PC-3 (cell line): ENCODE data around the gene PTPRA. TPM values are rescaled to one million over a fixed set of nuclear protein-coding genes. Genes with fewer than 3 reads are reported as not detected.
A peak's percentile ranks its signal among the peaks of the same experiment; 100 is the strongest.

Experiments
- ATAC-seq: fragments of 200-7000 bp; cut with Tn5 transposase; 2 replicates; pipeline ENCODE4 v1.9.1; 2020; ENCODE audit warnings: mild to moderate bottlenecking, moderate library complexity
- BruUV-seq: library from RNA; stranded (reverse); fragments of 400-500 nt; replicated peaks from 2 replicates; lab custom pipeline; 2021; lab: Mats Ljungman, UMichigan
- CTCF ChIA-PET: fragments of 300-600 bp; sonication (Branson Sonifier 250); formaldehyde crosslinking; loops from one replicate; lab custom pipeline; 2022; ENCODE audit warnings: antibody characterized with exemption; lab: Charles Lee
- POLR2A ChIA-PET: fragments of 300-600 bp; sonication (Branson Sonifier 250); formaldehyde crosslinking; loops from one replicate; lab custom pipeline; 2022; ENCODE audit warnings: antibody characterized with exemption; ENCODE audit not compliant: unreplicated experiment; lab: Charles Lee
- DNase-seq: peaks from one replicate; pipeline ENCODE4 v3.0.0-alpha.2; 2015
- H2AFZ ChIP-seq: fragments of 300-600 bp; sonication (generic); 2 replicates; pipeline ENCODE4 v1.6.0; 2016; ENCODE audit warnings: antibody characterized with exemption, low read length
- H3F3A ChIP-seq: fragments of 300-600 bp; sonication (generic); one replicate; pipeline ENCODE4 v1.6.0; 2017; ENCODE audit warnings: antibody characterized with exemption, low read length, control low read depth, mild to moderate bottlenecking; ENCODE audit not compliant: unreplicated experiment
- H3K27ac ChIP-seq: fragments of 300-600 bp; sonication (generic); 2 replicates; pipeline ENCODE4 v1.5.1; 2016; ENCODE audit warnings: mild to moderate bottlenecking, low read length
- H3K27me3 ChIP-seq: fragments of 300-600 bp; sonication (generic); 2 replicates; pipeline ENCODE4 v1.6.1; 2016; ENCODE audit warnings: low read length, mixed read lengths
- H3K36me3 ChIP-seq: fragments of 300-600 bp; sonication (generic); 2 replicates; pipeline ENCODE4 v1.6.1; 2016; ENCODE audit warnings: low read depth, mixed run types, low read length, mixed read lengths
- H3K4me1 ChIP-seq: fragments of 300-600 bp; sonication (generic); 2 replicates; pipeline ENCODE4 v1.5.1; 2016; ENCODE audit warnings: low read length; ENCODE audit not compliant: insufficient read depth
- H3K4me2 ChIP-seq: fragments of 300-600 bp; sonication (generic); 2 replicates; pipeline ENCODE4 v1.6.0; 2016; ENCODE audit warnings: low read length
- H3K4me3 ChIP-seq: fragments of 300-600 bp; sonication (generic); 2 replicates; pipeline ENCODE4 v1.5.1; 2016; ENCODE audit warnings: mild to moderate bottlenecking, low read length, mixed read lengths
- H3K79me2 ChIP-seq: fragments of 300-600 bp; sonication (generic); 2 replicates; pipeline ENCODE4 v1.6.1; 2017; ENCODE audit warnings: low read length, mixed read lengths
- H3K9ac ChIP-seq: fragments of 300-600 bp; sonication (generic); 2 replicates; pipeline ENCODE4 v1.6.0; 2016; ENCODE audit warnings: mild to moderate bottlenecking, low read length
- H3K9me2 ChIP-seq: fragments of 300-600 bp; sonication (generic); replicated peaks from 2 replicates; pipeline ENCODE4 v1.6.1; 2016; ENCODE audit warnings: mixed run types, low read length, mixed read lengths
- H3K9me3 ChIP-seq: fragments of 300-600 bp; sonication (generic); 2 replicates; pipeline ENCODE4 v1.6.1; 2016; ENCODE audit warnings: low read length, mixed read lengths
- H4K20me1 ChIP-seq: fragments of 300-600 bp; sonication (generic); 2 replicates; pipeline ENCODE4 v1.6.1; 2016; ENCODE audit warnings: low read length, mixed read lengths
- EZH2 ChIP-seq: fragments of 300-600 bp; sonication (generic); IDR thresholded peaks from one replicate; pipeline ENCODE4 v1.6.1; 2017; ENCODE audit warnings: antibody characterized with exemption, mild to moderate bottlenecking, low read length; ENCODE audit not compliant: unreplicated experiment
- EZH2phosphoT487 ChIP-seq: fragments of 300-600 bp; sonication (generic); IDR thresholded peaks from 2 replicates; pipeline ENCODE4 v1.6.1; 2018; ENCODE audit warnings: mild to moderate bottlenecking, antibody characterized with exemption, low read length, borderline replicate concordance
- intact Hi-C: fragments of 100-400 bp; cut with micrococcal nuclease; formaldehyde crosslinking; loops from 2 replicates; pipeline ENCODE4 v1.9.0; 2023
- total RNA-seq: library from RNA; depleted of rRNA; stranded (reverse); fragments of >200 nt; gene quantifications from 2 replicates; pipeline ENCODE4 v1.2.3, GENCODE V29; 2014
- TF ChIP-seq, protein P1 (sequence below): fragments of 300-600 bp; sonication (generic); conservative IDR thresholded peaks from 2 replicates; pipeline ENCODE4 v1.5.1; 2017; ENCODE audit warnings: antibody characterized with exemption, low read depth, mild to moderate bottlenecking, low read length

PTPRA gene
- total RNA-seq, 1 experiment from 2014 or later: 35.0 TPM

DNA sequence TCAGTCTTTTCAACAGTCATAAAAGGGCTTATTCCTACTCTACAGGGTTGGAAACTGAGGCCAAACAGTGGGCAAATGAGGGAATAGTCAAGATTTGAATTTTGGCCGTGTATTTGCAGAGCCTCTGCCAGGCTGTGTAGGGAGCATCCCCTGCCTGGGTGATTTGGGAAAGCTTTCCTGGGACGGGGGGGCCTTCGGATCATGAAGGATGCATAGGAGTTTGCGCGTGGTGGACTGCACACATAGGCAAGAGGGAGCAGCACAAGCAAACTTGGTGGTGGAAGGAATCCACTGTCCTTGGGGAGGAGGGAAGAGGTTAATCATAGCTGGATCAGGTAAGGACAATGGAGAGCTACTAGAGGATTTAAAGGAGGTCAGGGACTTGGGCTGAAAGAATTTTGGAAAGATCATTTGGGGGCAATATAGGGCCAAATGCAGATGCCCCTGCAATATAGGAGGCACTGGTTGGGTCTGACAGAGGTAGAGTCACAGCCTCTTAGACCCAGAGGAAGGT lies 2.5 kb downstream of the PTPRA start:
- Histone ChIP-seq H3K79me2 (peaks cover 70% of the 10 kb centered on the region), H3K27me3 (no peaks in the 10 kb centered on the region), H3K4me3 (no peak overlapping the region), H3K9me3 (no peaks in the 10 kb centered on the region), H4K20me1 (peaks cover 26% of the 10 kb centered on the region), H3K27ac (no peak overlapping the region), H3K9ac (no peak overlapping the region), H2AFZ (no peak overlapping the region), H3K4me2 (peak overlapping the region; percentile 98; the same call in 1 of the 2 replicates), H3K36me3 (no peaks in the 10 kb centered on the region), H3F3A (no peaks in the 10 kb centered on the region), H3K9me2 (no peaks in the 10 kb centered on the region), H3K4me1 (peaks cover 29% of the 10 kb centered on the region)
- TF ChIP-seq EZH2 (no peak), EZH2phosphoT487 (no peak)
- TF ChIP-seq, protein P1, sequence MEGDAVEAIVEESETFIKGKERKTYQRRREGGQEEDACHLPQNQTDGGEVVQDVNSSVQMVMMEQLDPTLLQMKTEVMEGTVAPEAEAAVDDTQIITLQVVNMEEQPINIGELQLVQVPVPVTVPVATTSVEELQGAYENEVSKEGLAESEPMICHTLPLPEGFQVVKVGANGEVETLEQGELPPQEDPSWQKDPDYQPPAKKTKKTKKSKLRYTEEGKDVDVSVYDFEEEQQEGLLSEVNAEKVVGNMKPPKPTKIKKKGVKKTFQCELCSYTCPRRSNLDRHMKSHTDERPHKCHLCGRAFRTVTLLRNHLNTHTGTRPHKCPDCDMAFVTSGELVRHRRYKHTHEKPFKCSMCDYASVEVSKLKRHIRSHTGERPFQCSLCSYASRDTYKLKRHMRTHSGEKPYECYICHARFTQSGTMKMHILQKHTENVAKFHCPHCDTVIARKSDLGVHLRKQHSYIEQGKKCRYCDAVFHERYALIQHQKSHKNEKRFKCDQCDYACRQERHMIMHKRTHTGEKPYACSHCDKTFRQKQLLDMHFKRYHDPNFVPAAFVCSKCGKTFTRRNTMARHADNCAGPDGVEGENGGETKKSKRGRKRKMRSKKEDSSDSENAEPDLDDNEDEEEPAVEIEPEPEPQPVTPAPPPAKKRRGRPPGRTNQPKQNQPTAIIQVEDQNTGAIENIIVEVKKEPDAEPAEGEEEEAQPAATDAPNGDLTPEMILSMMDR: no peak
- intact Hi-C loops: no loop called here
- ATAC-seq (no peak), DNase-seq (no peak)
- BruUV-seq: no TSS peak
- CTCF ChIA-PET: no interaction called here
- POLR2A ChIA-PET: no interaction called here

DNA sequence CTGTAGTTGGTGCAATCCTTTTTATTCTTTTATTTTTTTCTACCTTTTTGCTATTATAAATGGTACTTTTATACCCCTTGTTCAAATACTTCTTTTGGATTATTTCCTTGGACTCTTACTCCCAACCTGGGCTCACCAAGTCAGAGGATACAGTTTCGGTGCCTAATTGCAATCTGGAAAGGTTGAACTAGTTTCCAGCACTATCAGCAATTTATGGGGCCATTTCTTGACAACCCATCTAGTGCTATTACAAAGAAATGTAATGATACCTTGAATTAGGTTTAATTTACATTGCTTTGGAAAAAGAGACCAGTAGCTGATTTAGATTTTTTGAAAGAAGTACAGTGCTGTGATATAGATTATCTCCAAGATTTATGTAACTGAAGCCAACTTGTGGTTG lies 5.2 kb downstream of the PTPRA start:
- no peak for DNase-seq
- no peaks in the 10 kb centered on the region for H3F3A ChIP-seq
- no TSS peak for BruUV-seq
- no peak overlapping the region for H3K4me3 ChIP-seq
- H3K9me3 ChIP-seq: no peaks in the 10 kb centered on the region
- intact Hi-C loops: no loop called here
- H3K4me1 ChIP-seq: peaks cover 17% of the 10 kb centered on the region
- H3K9ac ChIP-seq: no peak overlapping the region
- no peak for TF ChIP-seq EZH2phosphoT487
- no peak for TF ChIP-seq EZH2
- TF ChIP-seq, protein P1: no peak
- peaks cover 26% of the 10 kb centered on the region for H4K20me1 ChIP-seq
- ChIA-PET POLR2A (interaction anchor here (1.0 kb wide), 1 partner anchor 1463 kb away, joined by 4 read pairs; no protein-coding TSS in a partner anchor), CTCF (interaction anchor here (0.6 kb wide), 2 partner anchors 42 to 175 kb away, joined by 4 to 15 read pairs; no protein-coding TSS in a partner anchor)
- no peak overlapping the region for H3K4me2 ChIP-seq
- H3K79me2 ChIP-seq: peaks cover 93% of the 10 kb centered on the region
- H3K27me3 ChIP-seq: no peaks in the 10 kb centered on the region
- H3K9me2 ChIP-seq: no peaks in the 10 kb centered on the region
- ATAC-seq: no peak
- H3K27ac ChIP-seq: no peak overlapping the region
- H2AFZ ChIP-seq: no peak overlapping the region
- no peaks in the 10 kb centered on the region for H3K36me3 ChIP-seq

DNA sequence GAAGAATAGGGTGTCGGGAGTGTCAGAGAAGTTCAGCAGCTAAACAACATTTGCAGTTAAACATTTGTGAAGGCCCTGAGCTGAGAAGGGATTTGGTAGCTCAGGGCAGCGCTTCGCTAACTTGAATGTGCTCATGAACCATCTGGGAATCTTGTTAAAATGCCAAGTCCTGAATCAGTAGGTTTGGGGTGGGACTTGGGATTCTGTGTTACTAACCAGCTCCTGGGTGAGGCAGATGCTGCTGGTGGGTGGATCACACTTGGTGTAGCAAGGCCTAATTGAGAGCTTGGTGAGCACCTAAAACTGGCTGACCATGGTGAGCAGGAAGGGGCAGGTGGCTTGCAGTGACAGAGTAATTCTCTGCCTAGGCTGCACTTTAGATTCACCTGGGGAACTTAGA lies 5.9 kb downstream of the PTPRA start:
- Histone ChIP-seq H3K9me2 (no peaks in the 10 kb centered on the region), H3K9me3 (no peaks in the 10 kb centered on the region), H3K4me2 (no peak overlapping the region), H3K79me2 (peaks cover 92% of the 10 kb centered on the region), H3K27me3 (no peaks in the 10 kb centered on the region), H4K20me1 (peaks cover 23% of the 10 kb centered on the region), H3K36me3 (no peaks in the 10 kb centered on the region), H2AFZ (no peak overlapping the region), H3K4me3 (no peak overlapping the region), H3K4me1 (peaks cover 17% of the 10 kb centered on the region), H3F3A (no peaks in the 10 kb centered on the region), H3K27ac (no peak overlapping the region), H3K9ac (no peak overlapping the region)
- BruUV-seq: no TSS peak
- ChIA-PET CTCF (interaction anchor here (0.6 kb wide), 2 partner anchors 42 to 175 kb away, joined by 4 to 15 read pairs; no protein-coding TSS in a partner anchor), POLR2A (interaction anchor here (0.5 to 1.0 kb wide), 2 partner anchors 11 to 1463 kb away, joined by 4 to 22 read pairs; no protein-coding TSS in a partner anchor)
- TF ChIP-seq EZH2 (no peak), EZH2phosphoT487 (no peak)
- TF ChIP-seq, protein P1: no peak
- ATAC-seq: peak; percentile 72
- DNase-seq: peak; percentile 50
- intact Hi-C loops: no loop called here
